ENCODE measurements around the gene PCDH9. TPM values are rescaled to one million over a fixed set of nuclear protein-coding genes. Genes with fewer than 3 reads are reported as not detected.

The PCDH9 gene
- total RNA-seq, 2 experiments from 2014 or later, result 0.14 to 0.17 TPM

DNA sequence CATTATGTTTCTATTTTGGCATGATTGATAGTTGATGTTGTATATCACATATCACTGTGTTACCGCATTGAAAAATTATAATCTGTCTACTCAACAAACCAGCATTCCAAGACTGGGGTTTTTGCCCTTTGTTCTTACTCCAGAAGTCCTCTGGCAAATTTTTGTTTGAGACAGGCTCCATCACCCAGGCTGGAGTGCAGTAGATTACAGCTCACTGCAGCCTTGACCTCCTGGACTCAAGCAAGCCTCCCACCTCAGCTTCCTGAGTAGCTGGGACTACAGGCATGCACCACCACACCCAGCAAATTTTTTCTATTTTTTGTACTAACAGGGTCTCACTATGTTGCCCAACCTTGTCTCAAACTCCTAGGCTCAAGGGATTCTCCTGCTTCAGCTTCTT, 741.0 kb downstream of the PCDH9 start:
- POLR2A ChIA-PET, result no interaction called here
- Mint-ChIP-seq H3K4me1 (no peaks in the 10 kb centered on the region), H3K36me3 (no peaks in the 10 kb centered on the region)

DNA sequence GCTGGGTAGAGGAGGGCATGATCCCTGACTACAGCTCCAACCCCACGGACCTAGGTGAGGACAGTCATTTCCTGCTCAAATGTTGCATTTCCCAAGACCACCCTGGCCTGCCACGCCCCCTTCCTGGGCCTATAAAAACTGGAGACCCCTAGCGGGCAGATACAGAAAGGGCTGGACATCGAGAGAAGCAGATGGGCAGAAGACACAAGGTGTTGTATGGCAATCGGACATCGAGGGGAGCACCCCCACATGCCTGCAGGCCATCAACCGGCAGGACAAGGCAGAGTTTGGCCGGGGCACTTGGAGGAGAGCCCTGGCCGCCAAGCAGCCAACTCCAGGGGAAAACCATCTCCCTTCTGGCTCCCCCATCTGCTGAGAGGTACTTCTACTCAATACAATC, 746.4 kb downstream of the PCDH9 start:
- Mint-ChIP-seq H3K9me3 (no peaks in the 10 kb centered on the region), H3K4me1 (no peaks in the 10 kb centered on the region), H3K27ac (no peak overlapping the region), H3K27me3 (no peaks in the 10 kb centered on the region), H3K4me3 (no peak overlapping the region), H3K36me3 (no peaks in the 10 kb centered on the region)
- DNase-seq, result no peak
- ATAC-seq (ENCODE audit: low read depth), result no peak
- POLR2A ChIA-PET, result no interaction called here

More for the DNA sequence above, 741.0 kb downstream of the PCDH9 start:
- Mint-ChIP-seq H3K9me3 (no peaks in the 10 kb centered on the region), H3K27ac (no peak overlapping the region), H3K27me3 (no peaks in the 10 kb centered on the region), H3K4me3 (no peak overlapping the region)
- no peak for DNase-seq
- no peak for ATAC-seq (ENCODE audit: low read depth)

DNA sequence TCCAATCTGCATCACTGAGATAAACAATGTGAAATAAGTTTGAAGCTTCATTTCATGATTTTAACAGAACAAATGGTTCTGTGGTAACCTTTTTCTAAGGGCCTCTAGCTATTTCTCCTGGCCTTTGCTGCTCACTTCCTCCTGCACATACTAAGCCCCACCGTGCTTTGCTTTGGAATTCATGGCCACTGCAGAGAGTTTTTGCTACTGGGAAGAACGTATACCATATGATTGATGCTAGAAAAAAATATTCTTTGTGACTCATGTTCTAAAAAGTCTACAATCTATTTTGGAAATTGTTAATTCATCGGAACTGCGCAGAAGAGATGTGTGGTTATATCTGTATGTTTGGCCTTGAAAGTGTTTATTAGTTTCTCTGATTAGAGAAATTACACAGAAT, 747.3 kb downstream of the PCDH9 start:
- Mint-ChIP-seq H3K36me3 (no peaks in the 10 kb centered on the region), H3K4me1 (no peaks in the 10 kb centered on the region), H3K27me3 (no peaks in the 10 kb centered on the region), H3K27ac (no peak overlapping the region), H3K4me3 (no peak overlapping the region), H3K9me3 (no peaks in the 10 kb centered on the region)
- DNase-seq (no peak), ATAC-seq (ENCODE audit: low read depth) (no peak)
- POLR2A ChIA-PET, result no interaction called here

DNA sequence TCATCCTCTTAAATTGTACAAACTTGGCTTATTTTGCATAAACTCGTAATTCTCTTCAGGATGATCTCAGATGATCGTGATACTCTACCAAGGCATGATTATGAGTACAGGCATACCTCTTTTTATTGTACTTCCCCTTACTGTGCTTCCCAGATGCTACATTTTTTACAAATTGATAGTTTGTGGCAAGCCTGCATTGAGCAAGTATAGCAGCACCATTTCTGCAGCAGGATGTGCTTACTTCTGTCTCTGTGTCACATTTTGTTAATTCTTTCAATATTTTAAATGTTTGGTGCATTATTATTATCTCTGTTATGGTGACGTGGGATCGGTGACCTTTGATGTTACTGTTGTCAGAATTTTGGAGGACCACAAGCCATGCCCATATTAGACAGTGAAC, 752.3 kb downstream of the PCDH9 start:
- POLR2A ChIA-PET, result no interaction called here
- no peaks in the 10 kb centered on the region for H3K36me3 Mint-ChIP-seq
- no peaks in the 10 kb centered on the region for H3K27me3 Mint-ChIP-seq
- ATAC-seq (ENCODE audit: low read depth) (no peak), DNase-seq (no peak)
- H3K4me3 Mint-ChIP-seq, result no peak overlapping the region
- H3K27ac Mint-ChIP-seq, result no peak overlapping the region
- H3K9me3 Mint-ChIP-seq, result no peaks in the 10 kb centered on the region
- no peaks in the 10 kb centered on the region for H3K4me1 Mint-ChIP-seq

DNA sequence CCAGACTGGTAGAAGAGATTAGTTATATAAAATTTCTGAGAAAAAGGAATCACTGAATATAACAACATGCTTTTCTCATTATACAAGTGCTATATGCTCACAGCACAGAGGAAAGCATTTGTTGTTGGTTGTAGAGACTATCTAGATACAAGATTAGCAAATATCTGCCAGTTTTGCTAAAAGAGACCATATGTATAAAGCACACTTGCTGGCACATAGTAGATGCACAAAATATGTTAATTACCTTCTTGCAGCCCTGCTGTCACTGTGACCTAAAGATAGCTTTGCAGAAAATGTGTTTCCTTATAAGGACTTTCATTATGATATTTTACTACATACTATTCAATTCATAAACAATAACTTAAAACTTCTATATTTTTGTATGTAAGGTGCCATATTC, 755.1 kb downstream of the PCDH9 start:
- POLR2A ChIA-PET, result no interaction called here
- no peak for ATAC-seq (ENCODE audit: low read depth)

DNA sequence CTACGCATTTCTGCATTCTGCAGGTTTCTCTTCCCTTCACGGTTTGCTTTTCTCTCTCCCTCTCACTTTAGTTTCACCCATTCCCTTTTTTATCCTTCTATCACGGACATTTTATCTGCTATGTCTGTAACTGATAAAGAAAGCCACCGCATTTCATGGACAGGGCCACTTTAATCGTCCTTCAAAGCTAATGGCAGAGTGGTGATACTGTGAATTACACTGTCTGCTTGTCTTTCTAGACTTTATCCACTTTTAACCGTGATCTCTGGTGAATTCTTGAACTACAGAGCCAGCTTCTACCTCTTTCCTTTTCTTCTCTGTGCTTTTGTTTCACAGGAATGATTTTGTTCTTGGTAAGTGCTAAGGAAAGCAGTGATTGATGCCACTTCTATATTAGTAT, 760.4 kb downstream of the PCDH9 start:
- Mint-ChIP-seq H3K27ac (no peak overlapping the region), H3K4me1 (no peaks in the 10 kb centered on the region), H3K27me3 (no peaks in the 10 kb centered on the region), H3K36me3 (no peaks in the 10 kb centered on the region), H3K9me3 (no peaks in the 10 kb centered on the region), H3K4me3 (no peak overlapping the region)
- ATAC-seq (ENCODE audit: low read depth) (no peak), DNase-seq (no peak)
- POLR2A ChIA-PET, result no interaction called here

More for the DNA sequence above, 755.1 kb downstream of the PCDH9 start:
- H3K27ac Mint-ChIP-seq, result no peak overlapping the region
- H3K4me1 Mint-ChIP-seq, result no peaks in the 10 kb centered on the region
- H3K27me3 Mint-ChIP-seq, result no peaks in the 10 kb centered on the region
- no peak for DNase-seq
- H3K4me3 Mint-ChIP-seq, result no peak overlapping the region
- no peaks in the 10 kb centered on the region for H3K9me3 Mint-ChIP-seq
- no peaks in the 10 kb centered on the region for H3K36me3 Mint-ChIP-seq

DNA sequence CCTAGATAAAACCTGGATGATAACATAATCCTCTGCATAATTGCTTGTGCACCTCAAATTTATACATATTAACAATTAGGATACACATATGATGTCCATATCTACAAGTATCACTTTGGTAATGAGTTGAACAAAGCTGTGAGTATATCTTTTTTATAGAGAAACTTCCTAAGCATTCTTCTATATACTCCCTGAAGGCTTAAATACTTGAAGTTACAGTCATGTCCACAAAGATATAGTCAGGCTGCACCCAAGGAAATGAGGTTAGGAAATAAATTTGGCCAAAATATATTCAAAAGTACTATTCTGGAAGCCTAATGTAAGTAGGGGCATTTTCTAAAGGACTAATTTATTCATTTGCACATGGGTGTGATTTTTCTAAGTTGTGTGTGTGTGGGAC, 761.5 kb downstream of the PCDH9 start:
- POLR2A ChIA-PET, result no interaction called here
- no peaks in the 10 kb centered on the region for H3K36me3 Mint-ChIP-seq
- no peak for ATAC-seq (ENCODE audit: low read depth)

DNA sequence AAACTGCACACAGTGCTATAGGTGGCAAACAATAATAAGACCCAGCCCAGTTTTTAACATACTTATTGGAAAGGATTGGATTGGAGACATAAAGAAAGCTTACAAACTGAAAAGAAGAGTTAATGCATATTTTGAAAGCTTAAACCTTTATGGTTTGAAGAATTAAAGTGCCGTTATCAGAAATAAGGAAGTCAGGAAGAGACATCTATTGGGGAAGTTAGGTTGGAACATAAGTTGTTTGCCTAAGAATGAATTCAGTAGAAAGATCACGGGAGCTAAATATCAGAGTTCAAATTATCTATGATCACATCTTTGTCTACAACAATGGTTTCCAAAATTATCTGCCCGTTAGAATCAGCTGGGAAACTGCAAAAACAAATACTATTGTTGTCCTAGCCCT, 767.9 kb downstream of the PCDH9 start:
- H3K4me1 Mint-ChIP-seq, result no peaks in the 10 kb centered on the region
- ATAC-seq (ENCODE audit: low read depth) (no peak), DNase-seq (no peak)
- no peaks in the 10 kb centered on the region for H3K27me3 Mint-ChIP-seq
- H3K4me3 Mint-ChIP-seq, result no peak overlapping the region
- no peaks in the 10 kb centered on the region for H3K9me3 Mint-ChIP-seq
- H3K36me3 Mint-ChIP-seq, result no peaks in the 10 kb centered on the region
- POLR2A ChIA-PET, result no interaction called here
- H3K27ac Mint-ChIP-seq, result no peak overlapping the region

More for the DNA sequence above, 761.5 kb downstream of the PCDH9 start:
- H3K4me1 Mint-ChIP-seq, result no peaks in the 10 kb centered on the region
- DNase-seq, result no peak
- H3K27me3 Mint-ChIP-seq, result no peaks in the 10 kb centered on the region
- H3K9me3 Mint-ChIP-seq, result no peaks in the 10 kb centered on the region
- no peak overlapping the region for H3K4me3 Mint-ChIP-seq
- H3K27ac Mint-ChIP-seq, result no peak overlapping the region

DNA sequence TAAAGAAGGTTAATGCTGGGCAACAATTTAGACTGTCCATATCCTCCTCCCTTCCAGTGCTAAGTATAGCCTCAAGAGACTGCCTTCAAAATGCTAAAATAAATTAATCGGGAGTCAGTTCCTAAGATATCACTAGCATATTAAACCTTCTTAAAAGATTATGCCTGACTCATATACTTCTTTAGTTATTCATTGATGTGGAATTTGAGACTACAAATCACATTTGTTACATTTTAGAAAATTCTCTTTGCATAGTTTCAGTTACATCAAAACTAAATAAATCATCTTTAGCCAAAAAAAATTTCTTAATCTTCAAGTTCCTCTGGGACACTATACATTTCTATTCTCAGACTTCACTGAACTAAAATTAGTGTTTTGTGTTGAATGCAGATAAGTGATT, 769.1 kb downstream of the PCDH9 start:
- H3K9me3 Mint-ChIP-seq, result no peaks in the 10 kb centered on the region
- POLR2A ChIA-PET, result no interaction called here

DNA sequence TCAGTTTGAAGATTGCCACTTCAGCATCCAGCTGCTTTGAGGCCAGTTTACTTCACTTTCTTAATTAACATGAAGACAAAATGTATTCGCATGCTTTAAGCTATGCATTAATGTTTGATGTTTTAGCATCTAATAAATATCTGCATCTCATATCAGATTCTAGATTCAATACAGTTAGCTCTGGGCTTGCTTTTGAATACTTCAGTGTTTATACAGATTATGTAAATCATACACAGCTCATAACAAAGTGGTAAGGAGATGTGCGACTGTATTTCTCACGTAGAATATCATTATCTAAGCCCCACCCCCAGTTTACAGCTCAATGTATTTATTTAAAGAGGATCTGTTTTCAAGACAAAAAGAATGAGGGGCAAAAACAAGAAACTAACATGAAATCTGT, 770.5 kb downstream of the PCDH9 start:
- DNase-seq, result no peak
- H3K27ac Mint-ChIP-seq, result no peak overlapping the region
- no peaks in the 10 kb centered on the region for H3K36me3 Mint-ChIP-seq
- no peaks in the 10 kb centered on the region for H3K4me1 Mint-ChIP-seq
- POLR2A ChIA-PET, result no interaction called here
- no peak for ATAC-seq (ENCODE audit: low read depth)
- no peak overlapping the region for H3K4me3 Mint-ChIP-seq
- no peaks in the 10 kb centered on the region for H3K27me3 Mint-ChIP-seq
- no peaks in the 10 kb centered on the region for H3K9me3 Mint-ChIP-seq

More for the DNA sequence above, 769.1 kb downstream of the PCDH9 start:
- DNase-seq, result no peak
- H3K27ac Mint-ChIP-seq, result no peak overlapping the region
- H3K36me3 Mint-ChIP-seq, result no peaks in the 10 kb centered on the region
- no peak for ATAC-seq (ENCODE audit: low read depth)
- no peaks in the 10 kb centered on the region for H3K4me1 Mint-ChIP-seq
- H3K4me3 Mint-ChIP-seq, result no peak overlapping the region
- no peaks in the 10 kb centered on the region for H3K27me3 Mint-ChIP-seq

DNA sequence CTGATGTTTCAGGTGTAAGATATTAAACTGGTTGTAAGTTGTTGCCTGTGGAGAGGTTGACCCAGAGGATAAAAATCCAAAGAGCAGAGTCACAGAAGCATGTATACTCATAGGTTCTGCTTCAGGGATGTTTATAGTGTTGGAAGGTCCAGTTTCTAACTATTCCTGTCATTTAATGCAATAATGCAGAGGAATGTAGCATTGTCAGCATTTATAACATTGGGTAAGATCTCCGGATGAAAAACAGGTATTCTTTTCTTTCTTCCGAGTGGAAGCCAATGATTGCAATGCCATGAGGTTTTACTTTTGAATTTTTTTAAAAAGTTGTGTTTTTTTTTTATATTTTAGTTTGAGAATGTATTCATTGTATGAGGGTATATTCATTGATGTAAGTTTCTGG, 771.0 kb downstream of the PCDH9 start:
- no peaks in the 10 kb centered on the region for H3K27me3 Mint-ChIP-seq
- POLR2A ChIA-PET, result no interaction called here
- H3K36me3 Mint-ChIP-seq, result no peaks in the 10 kb centered on the region
- DNase-seq (no peak), ATAC-seq (ENCODE audit: low read depth) (no peak)
- no peak overlapping the region for H3K27ac Mint-ChIP-seq
- H3K4me3 Mint-ChIP-seq, result no peak overlapping the region
- H3K4me1 Mint-ChIP-seq, result no peaks in the 10 kb centered on the region
- no peaks in the 10 kb centered on the region for H3K9me3 Mint-ChIP-seq

DNA sequence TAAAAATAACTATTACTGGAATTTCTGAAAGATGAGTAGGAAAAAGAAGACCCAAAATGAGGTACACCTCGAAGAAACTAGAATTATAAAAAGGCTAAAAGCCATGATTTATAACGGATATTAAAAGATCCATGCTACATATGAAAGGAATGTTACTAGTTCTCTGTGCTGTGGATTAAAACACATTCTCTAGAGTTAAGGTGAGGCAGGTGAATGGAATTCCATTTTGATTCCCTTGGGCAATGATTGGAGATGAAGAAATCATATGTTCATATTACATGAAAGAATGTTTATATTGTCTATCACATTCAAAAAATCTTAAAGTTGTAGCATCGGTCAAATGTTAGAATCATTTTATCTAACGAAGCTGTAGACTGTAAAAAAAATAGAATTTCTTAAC, 783.7 kb downstream of the PCDH9 start:
- no peaks in the 10 kb centered on the region for H3K36me3 Mint-ChIP-seq
- H3K27ac Mint-ChIP-seq, result no peak overlapping the region
- no peak overlapping the region for H3K4me3 Mint-ChIP-seq
- no peak for DNase-seq
- H3K4me1 Mint-ChIP-seq, result no peaks in the 10 kb centered on the region
- H3K27me3 Mint-ChIP-seq, result no peaks in the 10 kb centered on the region
- H3K9me3 Mint-ChIP-seq, result no peaks in the 10 kb centered on the region
- no peak for ATAC-seq (ENCODE audit: low read depth)
- POLR2A ChIA-PET, result no interaction called here

DNA sequence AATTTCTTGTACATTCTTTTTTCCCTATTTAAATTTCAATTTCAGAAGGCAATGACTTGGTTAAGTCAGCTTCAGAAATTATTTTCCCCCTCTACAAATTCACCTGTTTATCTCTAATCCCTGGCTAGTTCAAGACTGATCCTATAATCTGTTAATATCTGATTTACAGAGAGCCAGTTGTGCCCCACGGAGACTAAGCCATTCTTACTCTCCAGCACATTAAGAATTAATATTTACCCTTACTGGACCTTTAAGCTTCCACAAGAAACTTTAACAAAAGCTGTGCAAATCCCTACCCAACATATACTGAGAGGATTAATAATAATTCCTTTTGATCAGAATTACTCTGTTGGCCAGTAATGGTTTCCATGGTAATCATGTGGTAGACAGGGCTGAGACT, 786.2 kb downstream of the PCDH9 start:
- no peak overlapping the region for H3K27ac Mint-ChIP-seq
- POLR2A ChIA-PET, result no interaction called here
- ATAC-seq (ENCODE audit: low read depth), result no peak
- H3K27me3 Mint-ChIP-seq, result no peaks in the 10 kb centered on the region
- no peak for DNase-seq
- no peak overlapping the region for H3K4me3 Mint-ChIP-seq
- H3K9me3 Mint-ChIP-seq, result no peaks in the 10 kb centered on the region
- no peaks in the 10 kb centered on the region for H3K4me1 Mint-ChIP-seq
- H3K36me3 Mint-ChIP-seq, result no peaks in the 10 kb centered on the region

DNA sequence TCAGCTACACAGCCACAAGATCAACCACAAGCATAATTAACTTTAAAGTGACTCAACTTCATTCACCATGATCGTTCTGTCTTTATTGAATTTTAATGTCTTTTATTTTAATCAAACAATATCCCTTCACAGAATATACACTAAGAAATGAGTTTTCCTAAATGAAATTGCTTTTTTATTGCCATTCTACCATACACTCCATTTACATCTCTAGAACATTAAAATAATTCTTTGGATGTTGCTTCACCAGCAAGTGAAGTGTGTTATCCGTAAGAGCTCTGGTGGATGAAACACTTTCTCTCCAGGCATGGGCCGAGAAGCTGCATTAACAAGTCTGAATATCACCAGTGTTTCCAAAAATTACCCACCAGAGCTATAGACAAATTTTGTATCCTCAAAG, 789.2 kb downstream of the PCDH9 start:
- no peak for ATAC-seq (ENCODE audit: low read depth)
- no peak overlapping the region for H3K4me3 Mint-ChIP-seq
- POLR2A ChIA-PET, result no interaction called here

DNA sequence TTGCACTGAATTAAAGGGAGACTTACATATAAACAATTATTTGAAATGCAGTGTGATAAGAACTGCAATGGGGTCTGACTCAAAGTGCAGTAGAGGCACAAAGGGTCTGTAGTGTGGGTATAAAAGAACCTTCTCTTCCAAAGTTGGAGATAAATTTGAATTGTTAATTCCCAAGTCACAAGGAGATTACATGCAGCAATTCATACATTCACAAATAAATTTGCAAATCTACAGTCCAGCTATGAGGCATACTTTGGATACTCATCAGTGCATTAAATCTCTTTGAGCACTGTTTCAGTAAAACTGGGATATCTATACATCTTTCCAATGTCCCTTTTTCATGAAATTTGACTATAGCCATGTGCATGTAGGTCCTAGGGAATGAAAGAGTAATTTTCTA, 799.4 kb downstream of the PCDH9 start:
- POLR2A ChIA-PET, result no interaction called here
- no peaks in the 10 kb centered on the region for H3K4me1 Mint-ChIP-seq
- no peaks in the 10 kb centered on the region for H3K36me3 Mint-ChIP-seq
- H3K9me3 Mint-ChIP-seq, result no peaks in the 10 kb centered on the region
- H3K27ac Mint-ChIP-seq, result no peak overlapping the region
- H3K4me3 Mint-ChIP-seq, result no peak overlapping the region
- ATAC-seq (ENCODE audit: low read depth) (no peak), DNase-seq (no peak)
- H3K27me3 Mint-ChIP-seq, result no peaks in the 10 kb centered on the region

More for the DNA sequence above, 789.2 kb downstream of the PCDH9 start:
- no peaks in the 10 kb centered on the region for H3K27me3 Mint-ChIP-seq
- H3K36me3 Mint-ChIP-seq, result no peaks in the 10 kb centered on the region
- no peak overlapping the region for H3K27ac Mint-ChIP-seq
- no peaks in the 10 kb centered on the region for H3K9me3 Mint-ChIP-seq
- no peaks in the 10 kb centered on the region for H3K4me1 Mint-ChIP-seq
- no peak for DNase-seq

Data from activated naive CD8-positive, alpha-beta T cell treated with anti-CD3 and anti-CD28 coated beads, Interleukin-2, amount 10 ng/mL, durations not matched to agents 7 days and 5 days (primary cell).